Measurements from ENCODE around the gene GPR155.

DNA sequence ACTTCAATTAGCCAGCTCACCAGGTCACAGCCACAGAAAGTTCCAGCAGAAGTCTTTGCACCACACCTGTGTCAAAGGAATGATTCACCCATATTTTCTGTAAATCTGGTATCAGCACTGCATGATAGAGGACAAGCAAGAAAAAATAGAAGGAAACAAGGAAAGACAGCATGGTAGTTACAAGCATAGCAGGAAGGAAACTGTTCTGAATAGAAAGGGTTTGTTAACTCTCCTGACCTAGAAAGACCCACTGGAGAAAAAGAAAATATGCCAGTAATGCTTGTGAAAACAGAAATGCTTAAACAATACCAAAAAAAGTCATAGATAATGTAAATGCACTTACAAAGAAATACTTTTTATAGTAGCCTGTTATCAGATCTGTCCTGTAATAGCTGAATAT, 50.5 kb downstream of the GPR155 start:
- TF ChIP-seq POLR2AphosphoS5 (IDR thresholded peaks at IDR 0.05) (no peak), POLR2A (IDR thresholded peaks at IDR 0.05) (no peak), EP300 (IDR thresholded peaks at IDR 0.05) (no peak)
- TF ChIP-seq, protein P1, sequence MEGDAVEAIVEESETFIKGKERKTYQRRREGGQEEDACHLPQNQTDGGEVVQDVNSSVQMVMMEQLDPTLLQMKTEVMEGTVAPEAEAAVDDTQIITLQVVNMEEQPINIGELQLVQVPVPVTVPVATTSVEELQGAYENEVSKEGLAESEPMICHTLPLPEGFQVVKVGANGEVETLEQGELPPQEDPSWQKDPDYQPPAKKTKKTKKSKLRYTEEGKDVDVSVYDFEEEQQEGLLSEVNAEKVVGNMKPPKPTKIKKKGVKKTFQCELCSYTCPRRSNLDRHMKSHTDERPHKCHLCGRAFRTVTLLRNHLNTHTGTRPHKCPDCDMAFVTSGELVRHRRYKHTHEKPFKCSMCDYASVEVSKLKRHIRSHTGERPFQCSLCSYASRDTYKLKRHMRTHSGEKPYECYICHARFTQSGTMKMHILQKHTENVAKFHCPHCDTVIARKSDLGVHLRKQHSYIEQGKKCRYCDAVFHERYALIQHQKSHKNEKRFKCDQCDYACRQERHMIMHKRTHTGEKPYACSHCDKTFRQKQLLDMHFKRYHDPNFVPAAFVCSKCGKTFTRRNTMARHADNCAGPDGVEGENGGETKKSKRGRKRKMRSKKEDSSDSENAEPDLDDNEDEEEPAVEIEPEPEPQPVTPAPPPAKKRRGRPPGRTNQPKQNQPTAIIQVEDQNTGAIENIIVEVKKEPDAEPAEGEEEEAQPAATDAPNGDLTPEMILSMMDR (IDR thresholded peaks at IDR 0.05): no peak

Data from suprapubic skin (tissue), 4 donors.